Measurements from ENCODE around the gene SULT2A1. TPM values are rescaled to one million over a fixed set of nuclear protein-coding genes. Genes with fewer than 3 reads are reported as not detected.

SULT2A1 gene
- total and polyA plus RNA-seq, 2 donors (not counting 1 experiment from before 2014, with no cell fraction given) = not detected

GRCh38 chr19:47839411-47839810, 46.7 kb downstream of the SULT2A1 start:
- no peaks in the 10 kb centered on the region for H3K36me3 ChIP-seq (ENCODE audit: control insufficient read depth, insufficient read depth, low read length)
- H3K79me2 ChIP-seq (ENCODE audit: control insufficient read depth, insufficient read depth, low read length) = no peaks in the 10 kb centered on the region
- no peaks in the 10 kb centered on the region for H4K20me1 ChIP-seq (ENCODE audit: control insufficient read depth, extremely low read depth, insufficient read depth, low read length)
- no peak overlapping the region for H3K4me3 ChIP-seq (replicated peaks in 1 of 4; ENCODE audit: control extremely low read depth in 1 of 4, insufficient read depth in 1 of 4, low read depth in 3 of 4, low read length in 4 of 4)
- no peak overlapping the region for H3K4me2 ChIP-seq (ENCODE audit: extremely low read depth, insufficient read depth, low read length)
- DNase-seq (ENCODE audit: low read depth in 2 of 2) = no peak
- no peaks in the 10 kb centered on the region for H3K9me3 ChIP-seq (ENCODE audit: control insufficient read depth, insufficient read depth, low read depth, low read length)
- no peak overlapping the region for H3K9ac ChIP-seq (ENCODE audit: insufficient read depth, low read length)
- TF ChIP-seq EZH2 (IDR thresholded peaks at IDR 0.05; ENCODE audit: low read length, missing control alignments) = no peak
- TF ChIP-seq CTCF (conservative IDR thresholded peaks at IDR 0.05 in 1 of 2, IDR thresholded peaks at IDR 0.05 in 1 of 2; ENCODE audit: low read depth in 1 of 2, low read length in 2 of 2) = no peak
- no peaks in the 10 kb centered on the region for H3K27me3 ChIP-seq (ENCODE audit: control insufficient read depth, insufficient read depth, low read length)
- H3K4me1 ChIP-seq (ENCODE audit: control insufficient read depth, extremely low read depth, insufficient read depth, low read length) = no peaks in the 10 kb centered on the region
- no peak overlapping the region for H2AFZ ChIP-seq (ENCODE audit: low read length)
- no peak overlapping the region for H3K27ac ChIP-seq (ENCODE audit: insufficient read depth, low read length)

GRCh38 chr19:47836038-47836437, 50.1 kb downstream of the SULT2A1 start:
- H3K79me2 ChIP-seq (ENCODE audit: control insufficient read depth, insufficient read depth, low read length) = no peaks in the 10 kb centered on the region
- H3K36me3 ChIP-seq (ENCODE audit: control insufficient read depth, insufficient read depth, low read length) = no peaks in the 10 kb centered on the region
- no peak overlapping the region for H3K4me3 ChIP-seq (replicated peaks in 1 of 4; ENCODE audit: control extremely low read depth in 1 of 4, insufficient read depth in 1 of 4, low read depth in 3 of 4, low read length in 4 of 4)
- no peaks in the 10 kb centered on the region for H4K20me1 ChIP-seq (ENCODE audit: control insufficient read depth, extremely low read depth, insufficient read depth, low read length)
- H3K27me3 ChIP-seq (ENCODE audit: control insufficient read depth, insufficient read depth, low read length) = no peaks in the 10 kb centered on the region
- H3K9ac ChIP-seq (ENCODE audit: insufficient read depth, low read length) = no peak overlapping the region
- no peaks in the 10 kb centered on the region for H3K9me3 ChIP-seq (ENCODE audit: control insufficient read depth, insufficient read depth, low read depth, low read length)
- no peak for DNase-seq (ENCODE audit: low read depth in 2 of 2)
- H3K27ac ChIP-seq (ENCODE audit: insufficient read depth, low read length) = no peak overlapping the region
- no peak overlapping the region for H2AFZ ChIP-seq (ENCODE audit: low read length)
- H3K4me1 ChIP-seq (ENCODE audit: control insufficient read depth, extremely low read depth, insufficient read depth, low read length) = no peaks in the 10 kb centered on the region
- no peak overlapping the region for H3K4me2 ChIP-seq (ENCODE audit: extremely low read depth, insufficient read depth, low read length)
- TF ChIP-seq EZH2 (IDR thresholded peaks at IDR 0.05; ENCODE audit: low read length, missing control alignments) (no peak), CTCF (conservative IDR thresholded peaks at IDR 0.05 in 1 of 2, IDR thresholded peaks at IDR 0.05 in 1 of 2; ENCODE audit: low read depth in 1 of 2, low read length in 2 of 2) (no peak)

GRCh38 chr19:47832723-47833122, 53.4 kb downstream of the SULT2A1 start:
- DNase-seq (ENCODE audit: low read depth in 2 of 2) = no peak
- Histone ChIP-seq H3K27me3 (ENCODE audit: control insufficient read depth, insufficient read depth, low read length) (no peaks in the 10 kb centered on the region), H3K4me1 (ENCODE audit: control insufficient read depth, extremely low read depth, insufficient read depth, low read length) (no peaks in the 10 kb centered on the region)

More at GRCh38 chr19:47832723-47833122, 53.4 kb downstream of the SULT2A1 start:
- H3K36me3 ChIP-seq (ENCODE audit: control insufficient read depth, insufficient read depth, low read length) = no peaks in the 10 kb centered on the region
- H3K27ac ChIP-seq (ENCODE audit: insufficient read depth, low read length) = no peak overlapping the region
- H4K20me1 ChIP-seq (ENCODE audit: control insufficient read depth, extremely low read depth, insufficient read depth, low read length) = no peaks in the 10 kb centered on the region
- no peak overlapping the region for H3K4me2 ChIP-seq (ENCODE audit: extremely low read depth, insufficient read depth, low read length)
- H3K4me3 ChIP-seq (replicated peaks in 1 of 4; ENCODE audit: control extremely low read depth in 1 of 4, insufficient read depth in 1 of 4, low read depth in 3 of 4, low read length in 4 of 4) = no peak overlapping the region
- no peak overlapping the region for H3K9ac ChIP-seq (ENCODE audit: insufficient read depth, low read length)
- H3K9me3 ChIP-seq (ENCODE audit: control insufficient read depth, insufficient read depth, low read depth, low read length) = no peaks in the 10 kb centered on the region
- H3K79me2 ChIP-seq (ENCODE audit: control insufficient read depth, insufficient read depth, low read length) = no peaks in the 10 kb centered on the region
- no peak for TF ChIP-seq EZH2 (IDR thresholded peaks at IDR 0.05; ENCODE audit: low read length, missing control alignments)
- TF ChIP-seq CTCF (conservative IDR thresholded peaks at IDR 0.05 in 1 of 2, IDR thresholded peaks at IDR 0.05 in 1 of 2; ENCODE audit: low read depth in 1 of 2, low read length in 2 of 2) = no peak
- no peak overlapping the region for H2AFZ ChIP-seq (ENCODE audit: low read length)

Measured in fibroblast of lung (primary cell).